ENCODE results near the gene SMYD2. TPM values are rescaled to one million over a fixed set of nuclear protein-coding genes. Genes with fewer than 3 reads are reported as not detected.
A peak's percentile ranks its signal among the peaks of the same experiment; 100 is the strongest.

SMYD2 gene
- polyA plus RNA-seq, 1 donor from 2014 or later, result 36.9 TPM

DNA sequence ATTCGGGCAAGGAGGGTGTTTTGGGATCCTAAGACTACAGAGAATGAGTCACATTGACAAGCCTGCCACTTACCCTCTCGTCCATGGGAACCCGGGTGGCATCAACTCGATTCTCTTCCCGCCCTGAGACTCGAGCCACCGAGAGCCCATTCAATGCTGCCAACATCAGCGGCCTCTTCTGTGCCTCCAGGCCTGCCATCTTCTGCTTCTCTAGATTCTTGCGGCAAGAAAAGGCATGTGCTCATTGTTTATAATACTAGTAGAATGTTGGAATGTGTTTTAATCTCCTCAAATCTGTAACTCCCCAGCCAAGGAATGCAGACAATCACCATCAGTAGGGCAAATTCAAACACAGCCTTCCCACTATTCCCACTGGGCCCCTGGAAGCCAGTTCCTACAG is 96.9 kb downstream of the SMYD2 start:
- Histone ChIP-seq H3K9me3 (ENCODE audit: low read length) (no peaks in the 10 kb centered on the region), H4K20me1 (ENCODE audit: insufficient read depth) (no peaks in the 10 kb centered on the region), H3K4me3 (ENCODE audit: low read length) (no peak overlapping the region), H3F3A (ENCODE audit: insufficient read depth, low read length, poor library complexity, severe bottlenecking) (no peaks in the 10 kb centered on the region), H3K36me3 (ENCODE audit: insufficient read depth, low read length) (no peaks in the 10 kb centered on the region), H3K27me3 (ENCODE audit: insufficient read depth, low read depth, low read length) (no peaks in the 10 kb centered on the region), H3K4me2 (ENCODE audit: low read length) (no peak overlapping the region), H3K9ac (ENCODE audit: low read length) (no peak overlapping the region), H2AFZ (ENCODE audit: low read depth, low read length) (no peak overlapping the region), H3K27ac (ENCODE audit: low read length) (no peak overlapping the region), H3K79me2 (replicated peaks; ENCODE audit: insufficient read depth, low read length) (no peaks in the 10 kb centered on the region), H3K9me2 (ENCODE audit: insufficient read depth, low read length) (no peaks in the 10 kb centered on the region)
- TF ChIP-seq, protein P1, sequence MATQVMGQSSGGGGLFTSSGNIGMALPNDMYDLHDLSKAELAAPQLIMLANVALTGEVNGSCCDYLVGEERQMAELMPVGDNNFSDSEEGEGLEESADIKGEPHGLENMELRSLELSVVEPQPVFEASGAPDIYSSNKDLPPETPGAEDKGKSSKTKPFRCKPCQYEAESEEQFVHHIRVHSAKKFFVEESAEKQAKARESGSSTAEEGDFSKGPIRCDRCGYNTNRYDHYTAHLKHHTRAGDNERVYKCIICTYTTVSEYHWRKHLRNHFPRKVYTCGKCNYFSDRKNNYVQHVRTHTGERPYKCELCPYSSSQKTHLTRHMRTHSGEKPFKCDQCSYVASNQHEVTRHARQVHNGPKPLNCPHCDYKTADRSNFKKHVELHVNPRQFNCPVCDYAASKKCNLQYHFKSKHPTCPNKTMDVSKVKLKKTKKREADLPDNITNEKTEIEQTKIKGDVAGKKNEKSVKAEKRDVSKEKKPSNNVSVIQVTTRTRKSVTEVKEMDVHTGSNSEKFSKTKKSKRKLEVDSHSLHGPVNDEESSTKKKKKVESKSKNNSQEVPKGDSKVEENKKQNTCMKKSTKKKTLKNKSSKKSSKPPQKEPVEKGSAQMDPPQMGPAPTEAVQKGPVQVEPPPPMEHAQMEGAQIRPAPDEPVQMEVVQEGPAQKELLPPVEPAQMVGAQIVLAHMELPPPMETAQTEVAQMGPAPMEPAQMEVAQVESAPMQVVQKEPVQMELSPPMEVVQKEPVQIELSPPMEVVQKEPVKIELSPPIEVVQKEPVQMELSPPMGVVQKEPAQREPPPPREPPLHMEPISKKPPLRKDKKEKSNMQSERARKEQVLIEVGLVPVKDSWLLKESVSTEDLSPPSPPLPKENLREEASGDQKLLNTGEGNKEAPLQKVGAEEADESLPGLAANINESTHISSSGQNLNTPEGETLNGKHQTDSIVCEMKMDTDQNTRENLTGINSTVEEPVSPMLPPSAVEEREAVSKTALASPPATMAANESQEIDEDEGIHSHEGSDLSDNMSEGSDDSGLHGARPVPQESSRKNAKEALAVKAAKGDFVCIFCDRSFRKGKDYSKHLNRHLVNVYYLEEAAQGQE (IDR thresholded peaks at IDR 0.05; ENCODE audit: borderline replicate concordance), result no peak
- TF ChIP-seq TAF1 (IDR thresholded peaks at IDR 0.05; ENCODE audit: low read depth), result no peak
- TF ChIP-seq EP300 (conservative IDR thresholded peaks at IDR 0.05; ENCODE audit: poor library complexity, severe bottlenecking), result no peak
- TF ChIP-seq SMC3 (conservative IDR thresholded peaks at IDR 0.05; ENCODE audit: poor library complexity), result no peak
- TF ChIP-seq MXI1 (conservative IDR thresholded peaks at IDR 0.05; ENCODE audit: poor library complexity, severe bottlenecking), result no peak

DNA sequence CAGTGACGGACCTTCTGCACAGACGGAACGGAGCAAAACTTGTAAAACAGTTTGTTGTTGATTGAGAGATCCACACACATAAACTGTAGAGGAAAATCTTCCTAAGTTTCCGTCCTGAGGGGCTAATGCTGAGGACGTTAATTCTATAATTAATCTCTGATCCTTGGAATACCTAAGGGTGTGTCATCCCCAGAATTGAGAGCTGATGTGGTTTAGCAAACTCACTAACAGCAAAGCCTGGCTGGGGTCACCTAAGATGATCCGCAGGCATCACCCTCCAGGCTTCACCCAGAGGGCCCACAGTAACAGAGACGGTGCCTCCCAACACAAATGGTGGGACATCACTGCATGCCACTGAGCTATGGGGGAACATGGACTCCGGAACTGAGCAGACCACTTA is 97.5 kb downstream of the SMYD2 start:
- no peak overlapping the region for H2AFZ ChIP-seq (ENCODE audit: low read depth, low read length)
- no peaks in the 10 kb centered on the region for H3K9me3 ChIP-seq (ENCODE audit: low read length)
- no peaks in the 10 kb centered on the region for H3K36me3 ChIP-seq (ENCODE audit: insufficient read depth, low read length)
- no peak overlapping the region for H3K9ac ChIP-seq (ENCODE audit: low read length)
- H3K27me3 ChIP-seq (ENCODE audit: insufficient read depth, low read depth, low read length), result no peaks in the 10 kb centered on the region
- H3K9me2 ChIP-seq (ENCODE audit: insufficient read depth, low read length), result no peaks in the 10 kb centered on the region
- no peaks in the 10 kb centered on the region for H3F3A ChIP-seq (ENCODE audit: insufficient read depth, low read length, poor library complexity, severe bottlenecking)
- no peak overlapping the region for H3K27ac ChIP-seq (ENCODE audit: low read length)
- no peak overlapping the region for H3K4me3 ChIP-seq (ENCODE audit: low read length)
- no peak overlapping the region for H3K4me2 ChIP-seq (ENCODE audit: low read length)
- TF ChIP-seq EP300 (conservative IDR thresholded peaks at IDR 0.05; ENCODE audit: poor library complexity, severe bottlenecking), result no peak
- TF ChIP-seq, protein P2, sequence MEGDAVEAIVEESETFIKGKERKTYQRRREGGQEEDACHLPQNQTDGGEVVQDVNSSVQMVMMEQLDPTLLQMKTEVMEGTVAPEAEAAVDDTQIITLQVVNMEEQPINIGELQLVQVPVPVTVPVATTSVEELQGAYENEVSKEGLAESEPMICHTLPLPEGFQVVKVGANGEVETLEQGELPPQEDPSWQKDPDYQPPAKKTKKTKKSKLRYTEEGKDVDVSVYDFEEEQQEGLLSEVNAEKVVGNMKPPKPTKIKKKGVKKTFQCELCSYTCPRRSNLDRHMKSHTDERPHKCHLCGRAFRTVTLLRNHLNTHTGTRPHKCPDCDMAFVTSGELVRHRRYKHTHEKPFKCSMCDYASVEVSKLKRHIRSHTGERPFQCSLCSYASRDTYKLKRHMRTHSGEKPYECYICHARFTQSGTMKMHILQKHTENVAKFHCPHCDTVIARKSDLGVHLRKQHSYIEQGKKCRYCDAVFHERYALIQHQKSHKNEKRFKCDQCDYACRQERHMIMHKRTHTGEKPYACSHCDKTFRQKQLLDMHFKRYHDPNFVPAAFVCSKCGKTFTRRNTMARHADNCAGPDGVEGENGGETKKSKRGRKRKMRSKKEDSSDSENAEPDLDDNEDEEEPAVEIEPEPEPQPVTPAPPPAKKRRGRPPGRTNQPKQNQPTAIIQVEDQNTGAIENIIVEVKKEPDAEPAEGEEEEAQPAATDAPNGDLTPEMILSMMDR (IDR thresholded peaks at IDR 0.05; ENCODE audit: poor library complexity, severe bottlenecking), result no peak
- no peak for TF ChIP-seq TAF1 (IDR thresholded peaks at IDR 0.05; ENCODE audit: low read depth)
- TF ChIP-seq MXI1 (conservative IDR thresholded peaks at IDR 0.05; ENCODE audit: poor library complexity, severe bottlenecking), result no peak
- H4K20me1 ChIP-seq (ENCODE audit: insufficient read depth), result no peaks in the 10 kb centered on the region
- H3K79me2 ChIP-seq (replicated peaks; ENCODE audit: insufficient read depth, low read length), result no peaks in the 10 kb centered on the region

DNA sequence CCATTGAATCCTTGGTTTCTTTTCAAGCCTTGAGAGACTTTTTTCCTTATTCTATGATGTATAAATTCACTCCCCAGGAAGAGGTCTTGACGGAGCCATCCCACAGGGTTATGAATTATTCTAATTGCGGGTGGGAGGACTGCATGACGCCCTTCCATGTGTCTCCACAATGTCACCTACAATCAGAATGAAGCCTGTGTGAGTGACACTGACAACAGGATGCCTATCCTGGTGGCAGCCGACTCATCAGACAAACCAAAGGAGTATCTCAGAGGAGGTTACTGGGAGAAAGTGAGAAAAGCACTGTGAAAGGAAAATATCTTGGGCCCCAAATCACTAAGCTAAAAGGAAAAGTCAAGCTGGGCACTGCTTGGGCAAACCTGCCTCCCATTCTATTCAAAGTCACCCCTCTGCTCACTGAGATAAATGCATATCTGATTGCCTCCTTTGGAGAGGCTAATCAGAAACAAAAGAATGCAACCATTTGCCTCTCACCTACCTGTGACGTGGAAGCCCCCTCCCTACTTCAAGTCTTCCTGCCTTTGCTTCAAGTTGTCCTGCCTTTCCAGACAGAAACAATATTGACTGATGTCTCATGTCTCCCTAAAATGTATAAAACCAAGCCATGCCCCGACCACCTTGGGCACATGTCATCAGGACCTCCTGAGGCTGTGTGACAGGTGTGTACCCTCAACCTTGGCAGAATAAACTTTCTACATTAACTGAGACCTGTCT is 98.4 kb downstream of the SMYD2 start:
- no peak overlapping the region for H3K27ac ChIP-seq (ENCODE audit: low read length)
- no peaks in the 10 kb centered on the region for H3K79me2 ChIP-seq (replicated peaks; ENCODE audit: insufficient read depth, low read length)

More for the DNA sequence above, 98.4 kb downstream of the SMYD2 start:
- Histone ChIP-seq H4K20me1 (ENCODE audit: insufficient read depth) (no peaks in the 10 kb centered on the region), H3K36me3 (ENCODE audit: insufficient read depth, low read length) (no peaks in the 10 kb centered on the region), H3K4me3 (ENCODE audit: low read length) (peak overlapping the region; percentile 25), H3K27me3 (ENCODE audit: insufficient read depth, low read depth, low read length) (no peaks in the 10 kb centered on the region), H3K4me2 (ENCODE audit: low read length) (no peak overlapping the region), H3F3A (ENCODE audit: insufficient read depth, low read length, poor library complexity, severe bottlenecking) (no peaks in the 10 kb centered on the region), H3K9me2 (ENCODE audit: insufficient read depth, low read length) (no peaks in the 10 kb centered on the region), H3K9ac (ENCODE audit: low read length) (no peak overlapping the region), H3K9me3 (ENCODE audit: low read length) (no peaks in the 10 kb centered on the region), H2AFZ (ENCODE audit: low read depth, low read length) (no peak overlapping the region)
- TF ChIP-seq, protein P1 (IDR thresholded peaks at IDR 0.05; ENCODE audit: borderline replicate concordance), result no peak
- TF ChIP-seq RAD21 (conservative IDR thresholded peaks at IDR 0.05) (no peak), POLR2AphosphoS5 (IDR thresholded peaks at IDR 0.05) (peak; percentile 69), TAF1 (IDR thresholded peaks at IDR 0.05; ENCODE audit: low read depth) (no peak), EP300 (conservative IDR thresholded peaks at IDR 0.05; ENCODE audit: poor library complexity, severe bottlenecking) (peak; percentile 84), EZH2 (IDR thresholded peaks at IDR 0.05; ENCODE audit: borderline replicate concordance, insufficient read depth, low read length, poor library complexity, severe bottlenecking) (no peak), MXI1 (conservative IDR thresholded peaks at IDR 0.05; ENCODE audit: poor library complexity, severe bottlenecking) (no peak), SMC3 (conservative IDR thresholded peaks at IDR 0.05; ENCODE audit: poor library complexity) (no peak)
- TF ChIP-seq, protein P2 (IDR thresholded peaks at IDR 0.05; ENCODE audit: poor library complexity, severe bottlenecking), result no peak

All from neural cell (in vitro differentiated cells).